Measurements from ENCODE around the gene BEX3. TPM values are rescaled to one million over a fixed set of nuclear protein-coding genes. Genes with fewer than 3 reads are reported as not detected.
A peak's percentile ranks its signal among the peaks of the same experiment; 100 is the strongest.
"Not testable (repeated sequence)": the region's sequence is repeated elsewhere in the genome, so short reads cannot be mapped to it uniquely, and the experiment has no call there.

BEX3 gene
- total RNA-seq, 1 experiment from 2014 or later, result 238 TPM

- peak in 1 of 2 experiments; percentile 6 for DNase-seq
- no peak overlapping the region for H3K27ac ChIP-seq
These were observed 22.1 kb downstream of the BEX3 start for GRCh38 chrX:103398421-103398864.

GRCh38 chrX:103399744-103400143 is 23.4 kb downstream of the BEX3 start:
- H3K9me3 ChIP-seq (replicated peaks), result no peaks in the 10 kb centered on the region
- DNase-seq, result no peak

More at GRCh38 chrX:103398421-103398864, 22.1 kb downstream of the BEX3 start:
- Histone ChIP-seq H3K36me3 (no peaks in the 10 kb centered on the region), H3K4me1 (no peaks in the 10 kb centered on the region), H3K4me3 (no peak overlapping the region), H3K27me3 (no peaks in the 10 kb centered on the region), H3K9me3 (replicated peaks) (no peaks in the 10 kb centered on the region)

GRCh38 chrX:103400931-103401330 is 24.6 kb downstream of the BEX3 start:
- Histone ChIP-seq H3K4me1 (no peaks in the 10 kb centered on the region), H3K9me3 (replicated peaks) (no peaks in the 10 kb centered on the region), H3K27ac (no peak overlapping the region), H3K4me3 (no peak overlapping the region), H3K36me3 (no peaks in the 10 kb centered on the region), H3K27me3 (no peaks in the 10 kb centered on the region)
- DNase-seq, result no peak

More at GRCh38 chrX:103399744-103400143, 23.4 kb downstream of the BEX3 start:
- Histone ChIP-seq H3K36me3 (no peaks in the 10 kb centered on the region), H3K4me1 (no peaks in the 10 kb centered on the region), H3K27ac (no peak overlapping the region), H3K27me3 (no peaks in the 10 kb centered on the region), H3K4me3 (no peak overlapping the region)

- Histone ChIP-seq H3K4me1 (no peaks in the 10 kb centered on the region), H3K9me3 (replicated peaks) (no peaks in the 10 kb centered on the region), H3K36me3 (no peaks in the 10 kb centered on the region), H3K27me3 (no peaks in the 10 kb centered on the region), H3K27ac (peak overlapping the region; percentile 33; the same call in 1 of the 2 replicates), H3K4me3 (peak overlapping the region; percentile 70)
- DNase-seq, result peak; percentile 66 to 68
These were observed 28.1 kb downstream of the BEX3 start for GRCh38 chrX:103404231-103405008.

GRCh38 chrX:103405009-103405333 is 28.6 kb downstream of the BEX3 start:
- H3K27ac ChIP-seq, result peak overlapping the region; percentile 33; the same call in 1 of the 2 replicates
- H3K9me3 ChIP-seq (replicated peaks), result no peaks in the 10 kb centered on the region

GRCh38 chrX:103406256-103406655 is 29.9 kb downstream of the BEX3 start:
- H3K4me3 ChIP-seq, result no peak overlapping the region
- DNase-seq, result no peak

More at GRCh38 chrX:103405009-103405333, 28.6 kb downstream of the BEX3 start:
- no peaks in the 10 kb centered on the region for H3K36me3 ChIP-seq
- H3K27me3 ChIP-seq, result no peaks in the 10 kb centered on the region
- no peak for DNase-seq
- H3K4me3 ChIP-seq, result peak overlapping the region; percentile 70
- no peaks in the 10 kb centered on the region for H3K4me1 ChIP-seq

GRCh38 chrX:103407776-103408175 is 31.4 kb downstream of the BEX3 start:
- Histone ChIP-seq H3K4me1 (no peaks in the 10 kb centered on the region), H3K4me3 (no peak overlapping the region), H3K9me3 (replicated peaks) (0 out of 2 replicates have a peak, but pooled peaks cover 3% of the 10 kb centered on the region), H3K36me3 (no peaks in the 10 kb centered on the region), H3K27me3 (no peaks in the 10 kb centered on the region), H3K27ac (no peak overlapping the region)
- no peak for DNase-seq

More at GRCh38 chrX:103406256-103406655, 29.9 kb downstream of the BEX3 start:
- Histone ChIP-seq H3K27me3 (no peaks in the 10 kb centered on the region), H3K9me3 (replicated peaks) (no peaks in the 10 kb centered on the region), H3K36me3 (no peaks in the 10 kb centered on the region), H3K4me1 (no peaks in the 10 kb centered on the region), H3K27ac (no peak overlapping the region)

- H3K9me3 ChIP-seq (replicated peaks); DNase-seq: not testable (repeated sequence)
These were observed 35.4 kb downstream of the BEX3 start for GRCh38 chrX:103411721-103412120.

GRCh38 chrX:103413705-103414387 is 37.5 kb downstream of the BEX3 start:
- 0 out of 2 replicates have a peak, but pooled peaks cover 3% of the 10 kb centered on the region for H3K9me3 ChIP-seq (replicated peaks)
- peak in 1 of 2 experiments; percentile 23 for DNase-seq
- no peaks in the 10 kb centered on the region for H3K36me3 ChIP-seq
- no peaks in the 10 kb centered on the region for H3K4me1 ChIP-seq
- H3K27me3 ChIP-seq, result no peaks in the 10 kb centered on the region
- H3K27ac ChIP-seq, result no peak overlapping the region
- H3K4me3 ChIP-seq, result no peak overlapping the region

More at GRCh38 chrX:103411721-103412120, 35.4 kb downstream of the BEX3 start:
- H3K36me3 ChIP-seq, H3K27ac ChIP-seq, H3K27me3 ChIP-seq, H3K4me1 ChIP-seq, H3K4me3 ChIP-seq: not testable (repeated sequence)

GRCh38 chrX:103414561-103414960 is 38.2 kb downstream of the BEX3 start:
- Histone ChIP-seq H3K27me3 (no peaks in the 10 kb centered on the region), H3K36me3 (no peaks in the 10 kb centered on the region), H3K9me3 (replicated peaks) (0 out of 2 replicates have a peak, but pooled peaks cover 3% of the 10 kb centered on the region), H3K4me3 (no peak overlapping the region), H3K27ac (no peak overlapping the region), H3K4me1 (no peaks in the 10 kb centered on the region)
- DNase-seq, result no peak

- Histone ChIP-seq H3K4me1 (no peaks in the 10 kb centered on the region), H3K4me3 (no peak overlapping the region), H3K9me3 (replicated peaks) (0 out of 2 replicates have a peak, but pooled peaks cover 3% of the 10 kb centered on the region), H3K36me3 (no peaks in the 10 kb centered on the region), H3K27me3 (no peaks in the 10 kb centered on the region), H3K27ac (no peak overlapping the region)
- DNase-seq, result no peak
These were observed 38.7 kb downstream of the BEX3 start for GRCh38 chrX:103415068-103415467.

GRCh38 chrX:103415528-103415927 is 39.2 kb downstream of the BEX3 start:
- Histone ChIP-seq H3K9me3 (replicated peaks) (0 out of 2 replicates have a peak, but pooled peaks cover 3% of the 10 kb centered on the region), H3K27me3 (no peaks in the 10 kb centered on the region), H3K27ac (no peak overlapping the region), H3K36me3 (no peaks in the 10 kb centered on the region), H3K4me1 (no peaks in the 10 kb centered on the region), H3K4me3 (no peak overlapping the region)
- no peak for DNase-seq

- H3K9me3 ChIP-seq (replicated peaks), result no peaks in the 10 kb centered on the region
- no peak for DNase-seq
- H3K27me3 ChIP-seq, result no peaks in the 10 kb centered on the region
- no peak overlapping the region for H3K27ac ChIP-seq
- H3K36me3 ChIP-seq, result no peaks in the 10 kb centered on the region
- H3K4me3 ChIP-seq, result no peak overlapping the region
- H3K4me1 ChIP-seq, result no peaks in the 10 kb centered on the region
These were observed 41.0 kb downstream of the BEX3 start for GRCh38 chrX:103417370-103417769.

GRCh38 chrX:103417933-103418332 is 41.6 kb downstream of the BEX3 start:
- no peak for DNase-seq
- H3K4me1 ChIP-seq, result no peaks in the 10 kb centered on the region
- no peaks in the 10 kb centered on the region for H3K9me3 ChIP-seq (replicated peaks)

GRCh38 chrX:103418811-103419340 is 42.5 kb downstream of the BEX3 start:
- Histone ChIP-seq H3K4me1 (no peaks in the 10 kb centered on the region), H3K27ac (no peak overlapping the region), H3K9me3 (replicated peaks) (no peaks in the 10 kb centered on the region), H3K4me3 (no peak overlapping the region), H3K36me3 (no peaks in the 10 kb centered on the region), H3K27me3 (no peaks in the 10 kb centered on the region)
- DNase-seq, result no peak

More at GRCh38 chrX:103417933-103418332, 41.6 kb downstream of the BEX3 start:
- H3K4me3 ChIP-seq, result no peak overlapping the region
- H3K36me3 ChIP-seq, result no peaks in the 10 kb centered on the region
- no peaks in the 10 kb centered on the region for H3K27me3 ChIP-seq
- H3K27ac ChIP-seq, result no peak overlapping the region

All from SJCRH30 (cell line).